HG03045 (cell line): Measurements from ENCODE around the gene CUL1.

Experiments used
- ATAC-seq: cut with Tn5 transposase; IDR thresholded peaks from one replicate; pipeline ENCODE4 v1.9.1; 2021; ENCODE audit warnings: mild to moderate bottlenecking, moderate library complexity; ENCODE audit not compliant: unreplicated experiment

Gene CUL1

DNA sequence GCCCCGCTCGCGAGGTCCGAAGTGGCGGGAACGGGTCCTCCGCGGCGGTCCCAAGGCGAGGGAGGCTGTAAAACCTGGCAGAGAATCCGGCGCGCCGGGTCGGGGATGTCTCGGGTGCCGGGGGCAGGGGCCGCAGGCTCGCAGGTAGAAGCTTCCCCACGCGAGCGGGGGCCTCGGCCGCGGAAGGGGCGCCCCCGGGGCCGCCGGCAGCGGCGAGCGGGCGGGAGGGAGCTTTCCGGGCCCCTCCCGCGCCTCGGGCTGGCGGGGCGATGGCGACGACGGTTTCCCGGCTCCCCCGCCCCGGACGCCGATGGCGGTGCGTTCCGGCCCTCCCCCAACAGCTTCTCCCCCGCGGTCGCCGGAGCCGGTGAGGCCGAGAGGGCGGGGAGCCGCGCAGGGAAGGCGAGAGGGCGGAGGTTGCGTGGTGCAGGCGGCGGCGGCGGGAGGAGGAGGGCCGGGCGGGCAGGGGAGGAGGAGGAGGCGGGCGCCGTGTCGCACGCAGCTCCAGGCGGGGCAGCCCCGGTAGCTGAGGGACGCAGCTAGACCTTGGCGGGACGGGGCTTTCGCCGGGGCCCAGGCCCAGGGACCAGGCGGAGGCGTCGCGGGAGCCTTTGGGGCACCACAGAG lies at the start of gene CUL1:
Gene CUL1, plus strand, starts transcription at position 507 of the 627 bp plus-strand sequence. CDS start 31,220 bp downstream, outside the sequence.
- peak; percentile 79 for ATAC-seq

DNA sequence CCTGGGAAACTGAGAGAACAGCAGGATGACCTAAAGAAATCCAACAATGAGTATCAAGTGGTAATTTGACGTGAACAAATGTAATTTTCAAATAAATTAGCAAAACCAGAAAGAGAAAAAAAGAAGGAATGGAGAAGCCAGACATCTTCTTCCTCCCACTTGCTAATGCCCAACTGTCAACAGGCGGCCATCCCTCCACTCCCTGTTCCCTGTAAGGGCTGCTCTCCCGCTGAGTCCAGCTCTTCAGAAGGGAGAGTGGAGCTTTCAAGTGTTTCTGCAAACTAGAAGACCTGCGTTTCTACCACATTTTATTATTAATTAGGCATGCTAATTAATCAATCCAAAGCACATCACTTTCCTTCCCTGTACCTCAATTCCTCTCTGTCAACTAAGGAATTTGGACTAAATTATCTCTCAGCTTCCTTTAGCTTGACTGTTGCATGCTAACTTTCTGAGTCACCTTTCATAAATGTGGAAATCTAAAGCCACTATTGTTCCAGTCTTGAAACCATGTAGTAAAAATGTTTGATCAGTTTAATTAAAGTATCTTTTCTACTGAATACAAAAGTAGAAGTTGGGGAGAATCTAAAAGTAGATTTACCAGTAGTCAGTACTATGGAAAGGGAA lies 48.4 kb upstream of the CUL1 start:
- no peak for ATAC-seq

DNA sequence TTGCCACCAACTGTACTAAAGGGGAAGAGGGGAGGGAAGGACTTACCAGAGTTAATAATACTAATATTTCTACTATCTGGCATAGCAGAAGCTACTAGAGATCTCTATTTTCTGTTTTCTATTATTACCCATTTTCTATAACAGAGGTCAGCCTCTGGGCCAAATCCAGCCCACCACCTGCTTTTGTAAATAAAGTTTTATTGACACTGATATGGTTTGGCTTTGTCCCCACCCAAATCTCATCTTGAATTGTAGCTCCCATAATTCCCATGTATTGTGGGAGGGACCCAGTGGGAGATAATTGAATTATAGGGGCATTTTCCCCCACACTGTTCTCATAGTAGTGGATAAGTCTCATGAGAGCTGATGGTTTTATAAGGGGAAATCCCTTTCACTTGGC lies 45.9 kb upstream of the CUL1 start:
- ATAC-seq, result no peak

DNA sequence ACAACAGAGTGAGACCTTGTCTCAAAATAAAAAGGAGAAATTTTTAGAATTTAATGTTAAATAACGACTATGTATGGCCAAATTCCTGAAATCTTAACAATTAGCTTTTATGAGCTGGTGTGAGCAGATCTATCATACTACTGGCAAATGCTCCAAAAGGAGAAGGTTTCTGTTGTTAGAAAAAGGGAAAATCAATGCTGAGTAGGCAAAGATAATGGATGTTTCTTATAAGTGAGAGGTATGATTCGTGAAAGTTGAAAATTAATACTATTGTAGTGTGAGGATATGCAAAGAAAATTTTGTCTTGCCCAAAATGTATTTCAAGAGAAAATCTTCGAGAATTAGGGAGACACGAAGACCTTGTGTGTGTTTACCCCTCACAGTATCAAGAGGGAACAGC lies 40.8 kb upstream of the CUL1 start:
- ATAC-seq, result no peak

DNA sequence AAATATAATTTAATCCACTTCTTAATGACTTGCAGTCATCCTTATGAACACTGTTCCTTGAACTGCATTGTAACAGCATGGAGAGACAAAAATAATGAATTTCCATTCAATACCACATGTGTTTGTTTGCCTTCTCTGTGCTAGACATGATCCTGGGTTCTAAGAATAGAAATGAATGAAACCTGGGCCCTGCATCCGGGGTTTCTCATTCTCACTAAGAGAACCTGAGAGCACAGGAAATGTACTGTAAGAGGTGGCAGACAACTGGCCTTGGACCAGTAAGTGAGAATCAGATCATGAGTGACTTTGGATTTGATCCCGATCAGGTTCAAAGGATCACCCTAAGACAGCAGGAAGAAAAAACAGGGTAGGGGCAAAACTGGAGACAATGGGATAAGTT lies 37.2 kb upstream of the CUL1 start:
- no peak for ATAC-seq

DNA sequence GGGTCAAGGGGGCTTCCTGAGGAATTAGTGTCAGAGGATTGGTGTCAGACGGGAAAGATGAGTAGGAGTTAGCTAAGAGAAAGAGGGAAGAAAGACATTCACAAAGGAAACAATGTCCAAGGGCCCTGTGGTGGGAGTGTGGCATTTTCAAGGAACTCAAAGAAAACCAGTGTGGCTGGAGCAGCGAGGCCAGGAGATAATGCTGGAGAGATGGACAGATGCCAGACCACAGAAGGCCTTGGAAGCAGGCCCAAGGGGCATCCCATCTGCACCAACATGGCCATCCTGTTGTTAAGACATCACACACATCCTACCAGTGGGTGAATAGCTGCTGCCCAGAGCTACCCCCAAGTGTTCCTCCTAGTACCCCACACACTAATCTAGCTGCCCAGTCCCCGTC lies 36.1 kb upstream of the CUL1 start:
- no peak for ATAC-seq

DNA sequence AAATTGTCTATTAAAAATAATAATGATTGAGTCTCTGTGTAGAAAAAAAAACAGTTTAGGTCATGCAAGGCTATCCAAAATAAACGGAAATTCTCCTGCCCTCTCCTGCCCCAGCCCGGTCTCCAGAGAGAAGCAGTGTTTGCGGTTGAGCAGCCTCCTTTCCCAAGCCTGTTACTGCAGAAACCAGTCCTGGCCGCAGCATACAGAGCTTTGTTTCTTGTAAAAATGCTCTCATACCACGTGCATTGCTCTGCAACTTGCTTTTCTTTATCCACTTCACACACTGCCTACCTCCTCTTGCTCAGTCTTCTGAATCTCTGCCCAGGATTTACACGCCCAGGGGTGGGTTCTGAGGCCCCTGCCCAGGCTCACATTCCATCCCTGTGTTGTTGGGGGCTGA lies 34.4 kb upstream of the CUL1 start:
- ATAC-seq, result no peak

DNA sequence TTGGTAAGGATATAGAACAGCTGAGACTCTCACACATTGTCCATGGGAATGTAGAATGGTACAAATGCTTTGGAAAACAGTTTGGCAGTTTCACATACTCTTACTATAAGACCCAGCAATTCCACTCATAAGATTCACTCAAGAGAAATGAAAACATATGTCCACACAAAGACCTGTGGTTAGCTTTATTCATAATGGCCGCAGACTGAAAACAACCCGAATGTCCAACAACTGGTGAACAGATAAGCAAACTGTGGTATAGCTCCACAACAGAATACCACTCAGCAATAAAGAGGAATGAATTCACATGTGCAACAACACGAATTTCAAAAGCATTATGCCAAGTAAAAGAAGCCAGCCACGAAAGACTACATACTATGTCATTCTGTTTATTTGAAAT lies 33.5 kb upstream of the CUL1 start:
- no peak for ATAC-seq

DNA sequence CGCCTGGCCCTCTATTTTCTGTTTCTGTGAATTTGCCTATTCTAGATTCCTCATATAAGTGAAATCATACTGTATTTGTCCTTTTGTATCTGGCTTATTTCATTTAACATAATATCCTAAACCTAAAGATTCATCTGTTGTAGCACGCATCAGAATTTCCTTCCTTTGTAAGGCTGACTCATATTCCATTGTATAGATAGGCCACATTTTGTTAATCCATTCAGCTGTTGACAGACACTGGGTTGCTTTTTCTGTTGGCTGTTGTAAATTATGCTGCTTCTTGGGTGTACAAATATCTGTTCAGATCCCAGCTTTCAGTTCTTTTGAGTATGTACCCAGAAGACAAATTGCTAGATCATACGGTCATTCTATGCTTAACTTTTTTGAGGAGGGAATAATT lies 28.8 kb upstream of the CUL1 start:
- ATAC-seq, result no peak

DNA sequence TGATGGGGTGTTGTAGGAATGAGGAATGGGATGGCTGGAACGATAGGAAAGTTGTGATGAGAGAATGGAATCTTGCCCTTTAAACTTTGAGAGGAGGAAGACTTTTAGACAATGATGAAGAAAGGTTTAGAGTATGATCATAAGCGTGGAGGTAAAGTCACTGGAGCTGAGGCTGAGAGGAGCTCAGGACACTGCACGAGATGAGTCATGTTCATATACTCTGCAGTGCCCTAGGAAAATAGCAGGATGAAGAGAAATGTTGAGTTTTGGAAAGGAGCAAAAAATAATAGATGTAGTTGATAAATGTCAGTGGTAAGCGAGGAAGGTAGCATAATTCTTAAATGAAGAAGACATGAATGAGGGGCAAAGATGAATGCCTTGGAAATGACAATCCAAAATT lies 28.3 kb upstream of the CUL1 start:
- ATAC-seq, result no peak

DNA sequence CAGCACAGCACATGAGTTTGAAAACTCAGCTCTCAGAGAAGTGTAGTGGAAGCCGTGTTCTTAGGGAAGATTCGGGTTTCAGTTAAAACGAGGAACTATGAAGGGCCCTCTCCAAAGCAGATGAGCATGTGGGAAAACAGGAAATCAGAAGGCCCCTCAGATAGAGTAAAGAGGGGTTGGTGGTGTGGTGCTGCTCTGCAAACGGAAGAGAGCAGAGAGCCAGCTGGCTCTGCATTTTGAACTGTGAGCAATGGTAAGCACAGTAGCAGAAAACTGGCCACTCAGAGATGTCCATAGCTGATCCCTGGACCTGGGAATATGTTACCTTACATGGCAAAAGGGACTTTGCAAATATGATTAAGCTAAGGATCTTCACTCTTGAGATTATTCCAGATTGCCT lies 27.9 kb upstream of the CUL1 start:
- ATAC-seq, result no peak

DNA sequence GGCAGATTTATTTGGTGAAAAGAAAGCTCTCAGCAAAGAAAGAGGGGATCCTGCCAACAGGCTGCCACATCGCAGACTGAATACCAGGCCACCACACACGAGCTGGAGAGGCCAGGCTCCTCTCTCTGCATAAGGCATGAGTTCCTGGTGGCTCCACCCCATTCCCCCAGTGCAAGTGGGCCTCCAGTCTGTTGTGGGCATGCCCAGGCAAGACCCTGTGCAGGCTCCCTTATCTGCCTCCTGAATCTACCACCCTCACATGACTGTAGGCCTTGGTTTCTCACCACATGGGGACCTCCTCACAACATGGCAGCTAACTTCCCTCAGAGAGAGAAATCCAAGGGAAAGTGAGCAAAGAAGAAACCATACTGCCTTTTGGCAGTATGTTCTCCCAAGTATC lies 26.7 kb upstream of the CUL1 start:
- no peak for ATAC-seq

DNA sequence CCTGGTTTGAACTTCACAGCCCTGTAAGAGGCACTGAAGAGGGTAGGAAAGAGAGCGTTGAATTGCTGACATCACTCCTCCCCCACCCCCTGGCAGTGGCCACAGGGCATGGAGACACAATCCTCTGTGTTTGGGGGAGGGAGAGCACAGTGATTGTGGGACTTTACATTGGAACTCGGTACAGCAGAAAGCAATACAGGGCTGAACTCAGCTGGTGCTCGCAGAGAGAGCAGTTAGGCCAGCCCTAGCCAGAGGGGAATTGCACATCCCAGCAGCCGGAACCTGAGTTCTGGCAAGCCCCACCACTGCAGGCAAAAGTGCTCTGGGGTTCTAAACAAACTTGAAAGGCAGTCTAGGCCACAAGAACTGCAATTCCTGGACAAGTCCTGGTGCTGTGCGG lies 24.0 kb upstream of the CUL1 start:
- ATAC-seq, result no peak

DNA sequence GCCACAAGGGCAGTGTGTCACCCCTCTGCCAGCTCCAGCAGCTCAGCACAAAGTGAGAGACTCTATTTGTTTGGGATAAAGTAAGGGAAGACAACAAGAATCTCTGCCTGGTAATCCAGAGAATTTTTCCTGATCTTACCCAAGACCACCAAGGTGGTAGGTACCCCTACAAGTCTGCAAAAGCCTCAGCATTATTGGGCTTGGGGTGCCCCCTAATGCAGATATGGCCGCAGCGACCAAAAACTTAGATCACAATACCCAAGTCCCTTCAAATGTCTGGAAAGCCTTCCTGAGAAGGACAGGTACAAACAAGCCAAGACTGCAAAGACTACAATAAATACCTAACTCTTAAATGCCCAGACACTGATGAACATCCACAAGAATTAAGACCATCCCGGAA lies 22.4 kb upstream of the CUL1 start:
- no peak for ATAC-seq

DNA sequence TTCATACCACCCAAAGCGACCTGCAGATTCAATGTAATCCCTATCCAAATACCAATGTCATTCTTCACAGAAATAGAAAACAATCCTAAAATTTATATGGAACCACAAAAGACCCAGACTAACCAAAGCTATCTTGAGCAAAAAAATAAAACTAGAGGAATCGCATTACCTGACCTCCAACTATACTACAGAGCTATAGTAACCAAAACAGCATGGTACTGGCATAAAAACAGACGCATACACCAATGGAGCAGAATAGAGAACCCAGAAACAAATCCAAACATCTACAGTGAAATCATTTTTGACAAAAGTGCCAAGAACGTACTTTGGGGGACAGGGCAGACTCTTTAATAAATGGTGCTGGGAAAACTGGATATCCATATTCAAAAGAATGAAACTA lies 16.9 kb upstream of the CUL1 start:
- no peak for ATAC-seq

DNA sequence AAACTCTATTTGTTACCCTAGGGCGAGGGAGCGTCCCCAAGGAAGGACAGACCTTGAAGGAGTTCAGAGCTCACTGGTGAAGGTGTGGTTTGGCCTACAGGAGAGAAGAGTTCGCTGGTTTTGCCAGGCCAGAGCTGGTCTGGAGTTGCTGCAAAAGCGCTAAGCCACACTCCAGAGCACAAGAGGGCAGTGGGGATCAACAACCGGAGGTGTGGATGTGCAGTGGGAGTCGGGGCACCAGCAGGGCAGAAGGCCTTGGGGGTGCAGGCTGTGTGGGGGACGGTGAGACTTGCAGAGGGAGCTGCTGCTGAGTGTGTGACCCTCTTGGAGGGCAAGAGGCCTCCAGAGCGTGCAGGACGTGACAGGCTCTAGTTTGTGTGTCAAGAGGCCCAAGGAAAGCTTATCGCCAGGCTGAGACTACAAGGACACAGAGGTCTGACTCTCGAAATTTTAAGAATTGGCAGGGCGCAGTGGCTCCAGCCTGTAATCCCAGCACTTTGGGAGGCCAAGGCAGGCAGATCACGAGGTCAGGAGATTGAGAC lies 14.3 kb upstream of the CUL1 start:
- ATAC-seq, result no peak

DNA sequence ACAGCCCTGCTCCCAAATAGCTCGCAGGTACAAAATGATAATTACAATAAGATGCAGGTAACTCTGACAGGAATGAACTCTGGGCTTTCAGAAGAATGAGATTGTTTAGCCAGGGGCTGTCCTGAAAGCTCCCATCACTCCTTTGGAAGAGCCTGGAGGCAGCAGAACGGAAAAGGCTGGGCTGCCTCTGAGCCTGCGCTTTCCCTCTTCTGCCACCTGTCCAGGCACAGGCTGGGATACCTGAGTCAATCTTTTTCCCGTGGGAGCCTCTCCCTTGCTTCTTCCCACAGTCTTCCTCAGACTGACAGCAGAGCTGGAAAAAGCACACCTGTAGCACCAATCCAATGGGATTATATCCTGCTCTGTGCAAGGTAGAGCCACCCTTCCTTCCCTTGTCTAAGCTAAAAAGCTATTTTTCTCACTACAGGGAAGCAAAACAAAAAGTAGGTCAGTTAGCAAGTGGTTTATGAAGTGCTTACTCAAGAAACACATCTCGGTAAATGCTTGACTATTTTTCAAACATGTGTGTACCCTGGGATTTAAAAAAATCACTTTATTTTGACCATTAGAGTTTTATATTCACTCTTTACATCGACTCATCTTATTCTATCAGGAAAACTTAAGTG lies 12.3 kb upstream of the CUL1 start:
- no peak for ATAC-seq

DNA sequence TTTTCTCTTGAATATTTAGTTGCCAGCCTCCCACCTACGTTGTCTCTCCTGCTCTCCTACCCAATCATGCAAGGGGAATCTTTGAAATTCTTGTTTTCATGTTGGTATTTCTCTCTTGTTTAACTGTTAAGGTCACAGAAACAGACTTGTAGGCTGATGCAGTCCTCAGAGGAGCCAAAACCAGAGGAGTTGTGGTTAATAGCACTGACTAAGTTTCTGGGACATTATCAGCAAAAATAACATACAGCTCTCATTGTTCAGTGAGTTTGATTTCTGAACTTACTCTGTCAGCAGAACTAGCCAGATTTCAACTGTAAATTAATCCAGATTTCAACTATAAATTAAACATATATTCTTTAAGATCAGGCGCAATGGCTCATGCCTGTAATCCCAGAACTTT lies 11.1 kb upstream of the CUL1 start:
- no peak for ATAC-seq

DNA sequence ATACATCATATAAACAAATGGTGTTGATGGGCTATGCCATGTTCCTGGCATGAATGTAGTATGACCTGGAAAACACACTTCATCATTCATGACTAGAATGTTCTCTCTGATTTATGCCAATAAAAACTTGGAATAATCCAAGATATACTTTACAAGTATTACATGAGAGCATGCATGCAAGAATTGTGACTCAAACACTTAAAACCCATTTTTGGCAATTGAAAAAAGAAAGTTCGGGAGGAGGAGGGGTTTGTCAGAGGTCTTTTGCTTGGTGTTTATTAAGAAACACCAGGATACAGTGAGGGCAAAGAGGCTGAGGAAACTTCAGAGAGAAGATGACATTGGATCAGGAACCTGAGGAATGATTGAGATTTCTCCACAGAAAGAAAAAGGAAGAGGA lies 10.2 kb upstream of the CUL1 start:
- ATAC-seq, result no peak

DNA sequence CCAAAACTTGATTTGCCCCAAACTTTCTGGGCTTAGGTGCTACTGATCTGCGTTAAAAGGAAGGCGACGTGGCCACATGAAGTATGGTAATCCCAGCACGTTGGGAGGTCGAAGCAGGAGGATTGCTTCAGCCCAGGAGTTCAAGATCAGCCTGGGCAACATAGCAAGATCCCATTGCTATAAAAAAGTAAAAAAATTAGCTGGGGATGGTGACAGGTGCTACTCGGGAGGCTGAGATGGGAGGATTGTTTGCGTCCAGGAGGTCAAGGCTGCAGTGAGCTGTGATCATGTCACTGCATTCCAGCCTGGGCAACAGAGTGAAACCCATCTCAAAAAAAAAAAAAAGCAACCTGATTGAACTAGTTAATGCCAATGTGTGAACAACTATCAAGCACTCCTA lies 5.1 kb upstream of the CUL1 start:
- no peak for ATAC-seq

DNA sequence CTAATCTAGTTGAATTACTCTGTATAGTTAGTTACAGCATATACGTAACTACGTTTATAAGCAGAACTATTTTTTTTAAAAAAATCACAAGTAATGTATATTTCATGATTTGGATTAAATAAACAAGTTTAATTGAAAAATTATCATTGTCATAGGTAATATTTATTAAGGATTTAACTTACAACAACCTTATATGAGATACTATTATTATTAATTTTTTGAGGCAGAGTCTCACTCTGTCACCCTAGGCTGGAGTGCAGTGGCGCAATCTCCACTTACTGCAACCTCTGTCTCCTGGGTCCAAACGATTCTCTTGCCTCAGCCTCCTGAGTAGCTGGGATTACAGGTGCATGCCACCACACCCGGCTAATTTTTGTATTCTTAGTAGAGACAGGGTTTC lies 4.1 kb upstream of the CUL1 start:
- ATAC-seq, result no peak

DNA sequence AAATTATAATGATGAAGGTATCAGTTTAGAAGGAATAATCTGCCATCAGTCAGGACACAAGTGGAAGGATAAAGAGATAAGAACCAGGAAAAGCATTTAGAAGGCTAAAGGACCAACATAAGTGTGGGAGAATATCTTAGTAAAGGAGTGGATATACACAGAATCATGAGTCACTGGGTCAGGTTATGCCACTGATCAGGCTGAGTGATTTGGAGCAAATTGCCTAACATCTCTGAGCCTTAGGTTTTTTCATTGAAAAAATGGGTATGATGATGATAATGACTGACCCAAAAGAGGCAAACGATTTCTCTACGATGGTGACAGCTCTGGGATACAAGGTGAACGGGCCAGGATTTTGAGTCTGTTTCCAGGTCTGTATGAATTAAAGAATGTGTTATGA lies 2.8 kb upstream of the CUL1 start:
- no peak for ATAC-seq
